Neural cell (in vitro differentiated cells): Measurements from ENCODE around the gene ASIC5. TPM values are rescaled to one million over a fixed set of nuclear protein-coding genes. Genes with fewer than 3 reads are reported as not detected.
"Not testable (repeated sequence)": the region's sequence is repeated elsewhere in the genome, so short reads cannot be mapped to it uniquely, and the experiment has no call there.

Experiments
- H2AFZ ChIP-seq: fragments of 200-600, 300-800 bp; sonication (generic), shearing (Covaris generic); 2 replicates; pipeline ENCODE4 v1.6.0; 2014; ENCODE audit warnings: low read depth, mild to moderate bottlenecking, antibody characterized with exemption, low read length, moderate library complexity
- H3F3A ChIP-seq: fragments of 200-600 bp; shearing (Covaris generic); 2 replicates; pipeline ENCODE4 v1.6.1; 2016; ENCODE audit warnings: mild to moderate bottlenecking, moderate library complexity, mixed read lengths, antibody characterized with exemption, low read length; ENCODE audit not compliant: insufficient read depth, poor library complexity, severe bottlenecking
- H3K27ac ChIP-seq: fragments of 200-600, 300-800 bp; sonication (generic), shearing (Covaris generic); 2 replicates; pipeline ENCODE4 v1.5.1; 2014; ENCODE audit warnings: mild to moderate bottlenecking, low read length, moderate library complexity
- H3K27me3 ChIP-seq: fragments of 300-800, 200-600 bp; sonication (generic), shearing (Covaris generic); 2 replicates; pipeline ENCODE4 v1.6.0; 2014; ENCODE audit warnings: mild to moderate bottlenecking, low read depth, low read length, moderate library complexity; ENCODE audit not compliant: insufficient read depth
- H3K36me3 ChIP-seq: fragments of 300-800, 200-600 bp; sonication (generic), shearing (Covaris generic); 2 replicates; pipeline ENCODE4 v1.5.1; 2014; ENCODE audit warnings: mild to moderate bottlenecking, antibody characterized with exemption, low read length, moderate library complexity; ENCODE audit not compliant: insufficient read depth
- H3K4me2 ChIP-seq: fragments of 300-800, 200-600 bp; sonication (generic), shearing (Covaris generic); 2 replicates; pipeline ENCODE4 v1.6.0; 2014; ENCODE audit warnings: mild to moderate bottlenecking, low read length
- H3K4me3 ChIP-seq: fragments of 300-800, 200-600 bp; sonication (generic), shearing (Covaris generic); 2 replicates; pipeline ENCODE4 v1.5.1; 2014; ENCODE audit warnings: mild to moderate bottlenecking, low read length, moderate library complexity
- H3K79me2 ChIP-seq: fragments of 200-600 bp; shearing (Covaris generic); replicated peaks from 2 replicates; pipeline ENCODE4 v1.6.0; 2014; ENCODE audit warnings: mild to moderate bottlenecking, low read length, moderate library complexity; ENCODE audit not compliant: insufficient read depth
- H3K9ac ChIP-seq: fragments of 300-800, 200-600 bp; sonication (generic), shearing (Covaris generic); 2 replicates; pipeline ENCODE4 v1.6.1; 2016; ENCODE audit warnings: mild to moderate bottlenecking, low read length, mixed read lengths
- H3K9me2 ChIP-seq: fragments of 200-600 bp; shearing (Covaris generic); 2 replicates; pipeline ENCODE4 v1.6.1; 2016; ENCODE audit warnings: mild to moderate bottlenecking, low read length, mixed read lengths; ENCODE audit not compliant: insufficient read depth
- H3K9me3 ChIP-seq: fragments of 200-600, 300-800 bp; sonication (generic), shearing (Covaris generic); 2 replicates; pipeline ENCODE4 v1.6.1; 2016; ENCODE audit warnings: mild to moderate bottlenecking, mixed run types, low read length, moderate library complexity, mixed read lengths
- H4K20me1 ChIP-seq: fragments of 200-600 bp; shearing (Covaris generic); 2 replicates; pipeline ENCODE4 v1.6.1; 2016; ENCODE audit warnings: mild to moderate bottlenecking, mixed run types; ENCODE audit not compliant: insufficient read depth
- EP300 ChIP-seq: fragments of 450-650 bp; conservative IDR thresholded peaks from 2 replicates; pipeline ENCODE4 v1.6.1; 2014; ENCODE audit warnings: antibody characterized with exemption, mild to moderate bottlenecking, moderate library complexity; ENCODE audit not compliant: poor library complexity, severe bottlenecking
- EZH2 ChIP-seq: fragments of 200-600, 300-800 bp; shearing (Covaris generic), sonication (generic); IDR thresholded peaks from 2 replicates; pipeline ENCODE4 v1.6.1; 2014; ENCODE audit warnings: antibody characterized with exemption, low read length, borderline replicate concordance, mild to moderate bottlenecking; ENCODE audit not compliant: insufficient read depth, poor library complexity, severe bottlenecking
- MXI1 ChIP-seq: fragments of 450-650 bp; conservative IDR thresholded peaks from 2 replicates; pipeline ENCODE4 v1.6.1; 2014; ENCODE audit warnings: antibody characterized with exemption, mild to moderate bottlenecking; ENCODE audit not compliant: poor library complexity, severe bottlenecking
- POLR2AphosphoS5 ChIP-seq: IDR thresholded peaks from 2 replicates; pipeline ENCODE4 v1.6.1; 2012
- SMC3 ChIP-seq: fragments of 450-650 bp; conservative IDR thresholded peaks from 2 replicates; pipeline ENCODE4 v1.6.1; 2014; ENCODE audit warnings: antibody characterized with exemption, mild to moderate bottlenecking, moderate library complexity; ENCODE audit not compliant: poor library complexity
- TAF1 ChIP-seq: IDR thresholded peaks from 2 replicates; pipeline ENCODE4 v1.6.1; 2012; ENCODE audit warnings: low read depth
- polyA plus RNA-seq: library from polyadenylated mRNA; depleted of rRNA; stranded (reverse); fragments of >200 nt; gene quantifications from 2 replicates; pipeline ENCODE4 v1.2.3, GENCODE V29; 2014
- TF ChIP-seq, protein P1 (sequence below): fragments of 450-650 bp; IDR thresholded peaks from 2 replicates; pipeline ENCODE4 v1.5.1; 2014; ENCODE audit warnings: antibody characterized with exemption, mild to moderate bottlenecking, moderate library complexity; ENCODE audit not compliant: poor library complexity, severe bottlenecking
- TF ChIP-seq, protein P2 (sequence below): IDR thresholded peaks from 2 replicates; pipeline ENCODE4 v1.6.1; 2012; ENCODE audit warnings: borderline replicate concordance

Gene ASIC5
- polyA plus RNA-seq, 1 donor from 2014 or later, result not detected

GRCh38 chr4:155899891-155900290 lies 33.8 kb upstream of the ASIC5 start:
- Histone ChIP-seq H3K27me3 (no peaks in the 10 kb centered on the region), H3K79me2 (no peaks in the 10 kb centered on the region), H3K9me3 (no peaks in the 10 kb centered on the region), H3K4me2 (no peak overlapping the region), H2AFZ (no peak overlapping the region), H3K4me3 (no peak overlapping the region), H3K9me2 (no peaks in the 10 kb centered on the region), H4K20me1 (no peaks in the 10 kb centered on the region), H3K9ac (no peak overlapping the region), H3K36me3 (no peaks in the 10 kb centered on the region), H3K27ac (no peak overlapping the region), H3F3A (no peaks in the 10 kb centered on the region)
- TF ChIP-seq, protein P1, sequence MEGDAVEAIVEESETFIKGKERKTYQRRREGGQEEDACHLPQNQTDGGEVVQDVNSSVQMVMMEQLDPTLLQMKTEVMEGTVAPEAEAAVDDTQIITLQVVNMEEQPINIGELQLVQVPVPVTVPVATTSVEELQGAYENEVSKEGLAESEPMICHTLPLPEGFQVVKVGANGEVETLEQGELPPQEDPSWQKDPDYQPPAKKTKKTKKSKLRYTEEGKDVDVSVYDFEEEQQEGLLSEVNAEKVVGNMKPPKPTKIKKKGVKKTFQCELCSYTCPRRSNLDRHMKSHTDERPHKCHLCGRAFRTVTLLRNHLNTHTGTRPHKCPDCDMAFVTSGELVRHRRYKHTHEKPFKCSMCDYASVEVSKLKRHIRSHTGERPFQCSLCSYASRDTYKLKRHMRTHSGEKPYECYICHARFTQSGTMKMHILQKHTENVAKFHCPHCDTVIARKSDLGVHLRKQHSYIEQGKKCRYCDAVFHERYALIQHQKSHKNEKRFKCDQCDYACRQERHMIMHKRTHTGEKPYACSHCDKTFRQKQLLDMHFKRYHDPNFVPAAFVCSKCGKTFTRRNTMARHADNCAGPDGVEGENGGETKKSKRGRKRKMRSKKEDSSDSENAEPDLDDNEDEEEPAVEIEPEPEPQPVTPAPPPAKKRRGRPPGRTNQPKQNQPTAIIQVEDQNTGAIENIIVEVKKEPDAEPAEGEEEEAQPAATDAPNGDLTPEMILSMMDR, result no peak
- TF ChIP-seq SMC3 (no peak), EP300 (no peak), TAF1 (no peak), POLR2AphosphoS5 (no peak), MXI1 (no peak)
- TF ChIP-seq, protein P2, sequence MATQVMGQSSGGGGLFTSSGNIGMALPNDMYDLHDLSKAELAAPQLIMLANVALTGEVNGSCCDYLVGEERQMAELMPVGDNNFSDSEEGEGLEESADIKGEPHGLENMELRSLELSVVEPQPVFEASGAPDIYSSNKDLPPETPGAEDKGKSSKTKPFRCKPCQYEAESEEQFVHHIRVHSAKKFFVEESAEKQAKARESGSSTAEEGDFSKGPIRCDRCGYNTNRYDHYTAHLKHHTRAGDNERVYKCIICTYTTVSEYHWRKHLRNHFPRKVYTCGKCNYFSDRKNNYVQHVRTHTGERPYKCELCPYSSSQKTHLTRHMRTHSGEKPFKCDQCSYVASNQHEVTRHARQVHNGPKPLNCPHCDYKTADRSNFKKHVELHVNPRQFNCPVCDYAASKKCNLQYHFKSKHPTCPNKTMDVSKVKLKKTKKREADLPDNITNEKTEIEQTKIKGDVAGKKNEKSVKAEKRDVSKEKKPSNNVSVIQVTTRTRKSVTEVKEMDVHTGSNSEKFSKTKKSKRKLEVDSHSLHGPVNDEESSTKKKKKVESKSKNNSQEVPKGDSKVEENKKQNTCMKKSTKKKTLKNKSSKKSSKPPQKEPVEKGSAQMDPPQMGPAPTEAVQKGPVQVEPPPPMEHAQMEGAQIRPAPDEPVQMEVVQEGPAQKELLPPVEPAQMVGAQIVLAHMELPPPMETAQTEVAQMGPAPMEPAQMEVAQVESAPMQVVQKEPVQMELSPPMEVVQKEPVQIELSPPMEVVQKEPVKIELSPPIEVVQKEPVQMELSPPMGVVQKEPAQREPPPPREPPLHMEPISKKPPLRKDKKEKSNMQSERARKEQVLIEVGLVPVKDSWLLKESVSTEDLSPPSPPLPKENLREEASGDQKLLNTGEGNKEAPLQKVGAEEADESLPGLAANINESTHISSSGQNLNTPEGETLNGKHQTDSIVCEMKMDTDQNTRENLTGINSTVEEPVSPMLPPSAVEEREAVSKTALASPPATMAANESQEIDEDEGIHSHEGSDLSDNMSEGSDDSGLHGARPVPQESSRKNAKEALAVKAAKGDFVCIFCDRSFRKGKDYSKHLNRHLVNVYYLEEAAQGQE, result no peak

DNA sequence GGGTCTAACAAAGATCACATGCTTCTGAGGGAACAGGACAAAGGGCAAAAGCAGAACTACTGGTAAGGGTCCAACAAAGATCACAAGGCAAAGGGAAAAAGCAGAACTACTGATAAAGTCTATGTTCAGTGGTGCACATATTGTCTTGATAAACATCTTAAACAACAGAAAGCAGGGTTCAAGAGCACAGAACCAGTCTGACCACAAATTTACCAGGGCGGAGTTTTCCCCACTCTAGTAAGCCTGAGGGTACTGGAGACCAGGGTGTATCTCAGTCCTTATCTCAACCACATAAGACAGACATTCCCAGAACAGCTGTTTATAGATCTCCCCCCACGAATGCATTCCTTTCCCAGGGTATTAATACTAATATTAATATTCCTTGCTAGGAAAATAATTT lies 32.3 kb upstream of the ASIC5 start:
- H3K4me3 ChIP-seq, result not testable (repeated sequence)

DNA sequence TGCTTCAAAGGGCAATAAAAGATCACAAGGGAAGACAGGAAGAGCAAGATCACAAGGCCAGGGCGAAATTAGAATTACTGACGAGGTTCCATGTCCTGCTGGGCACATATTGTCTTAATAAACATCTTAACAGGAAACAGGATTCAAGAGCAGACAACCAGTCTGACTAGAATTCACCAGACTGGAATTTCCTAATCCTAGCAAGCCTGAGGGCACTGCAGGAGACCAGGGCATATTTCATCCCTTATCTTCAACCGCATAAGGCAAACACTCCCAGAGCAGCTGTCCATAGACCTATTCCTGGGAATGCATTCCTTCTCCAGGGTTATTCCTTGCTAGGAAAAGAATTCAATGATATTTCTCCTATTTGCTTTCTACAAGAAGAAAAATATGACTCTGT lies 25.0 kb upstream of the ASIC5 start:
- Histone ChIP-seq H4K20me1 (no peaks in the 10 kb centered on the region), H3K36me3 (no peaks in the 10 kb centered on the region), H3K27ac (no peak overlapping the region), H3K4me3 (no peak overlapping the region), H3K9ac (no peak overlapping the region), H3K9me3 (no peaks in the 10 kb centered on the region), H3K9me2 (no peaks in the 10 kb centered on the region), H3K79me2 (no peaks in the 10 kb centered on the region), H3K27me3 (no peaks in the 10 kb centered on the region), H2AFZ (no peak overlapping the region), H3F3A (no peaks in the 10 kb centered on the region), H3K4me2 (no peak overlapping the region)
- TF ChIP-seq MXI1, result no peak
- TF ChIP-seq SMC3, result no peak
- TF ChIP-seq, protein P2, result no peak
- no peak for TF ChIP-seq EP300
- TF ChIP-seq TAF1, result no peak
- TF ChIP-seq EZH2, result no peak
- no peak for TF ChIP-seq POLR2AphosphoS5

More for the DNA sequence above, 32.3 kb upstream of the ASIC5 start:
- not testable (repeated sequence) for H3K4me2 ChIP-seq, H3K9ac ChIP-seq, H3F3A ChIP-seq, H3K79me2 ChIP-seq, H2AFZ ChIP-seq, H3K9me3 ChIP-seq, H4K20me1 ChIP-seq, H3K36me3 ChIP-seq, H3K27me3 ChIP-seq, H3K9me2 ChIP-seq, H3K27ac ChIP-seq
